ENCODE measurements around the gene KDM4B. TPM values are rescaled to one million over a fixed set of nuclear protein-coding genes. Genes with fewer than 3 reads are reported as not detected.
"Not testable (repeated sequence)": the region's sequence is repeated elsewhere in the genome, so short reads cannot be mapped to it uniquely, and the experiment has no call there.

KDM4B gene
- polyA plus RNA-seq (ENCODE audit: insufficient read length in 4 of 4), result 10 to 100 TPM; 18.5 to 31.9 (median 28.6) TPM

GRCh38 chr19:4968462-4969291, at the start of gene KDM4B:
KDM4B (plus strand) TSS chr19:4969113; CDS start chr19:5032891, 63,778 bp downstream.
- DNase-seq (ENCODE audit: low read depth in 4 of 4, low spot score in 2 of 4), result peak; percentile 92 to 98 (median 97)

- DNase-seq (ENCODE audit: low read depth in 4 of 4, low spot score in 2 of 4), result no peak
These were observed 46.2 kb upstream of the KDM4B start for GRCh38 chr19:4922530-4923275.

- DNase-seq (ENCODE audit: low read depth in 4 of 4, low spot score in 2 of 4), result no peak
These were observed 45.6 kb upstream of the KDM4B start for GRCh38 chr19:4923276-4923747.

- DNase-seq (ENCODE audit: low read depth in 4 of 4, low spot score in 2 of 4), result no peak
These were observed 39.7 kb upstream of the KDM4B start for GRCh38 chr19:4929186-4929585.

- DNase-seq (ENCODE audit: low read depth in 4 of 4, low spot score in 2 of 4), result no peak
These were observed 38.2 kb upstream of the KDM4B start for GRCh38 chr19:4930664-4931063.

GRCh38 chr19:4932711-4933110, 36.2 kb upstream of the KDM4B start:
- DNase-seq (ENCODE audit: low read depth in 4 of 4, low spot score in 2 of 4), result no peak

- no peak for DNase-seq (ENCODE audit: low read depth in 4 of 4, low spot score in 2 of 4)
These were observed 35.4 kb upstream of the KDM4B start for GRCh38 chr19:4933528-4933927.

- DNase-seq (ENCODE audit: low read depth in 4 of 4, low spot score in 2 of 4), result no peak
These were observed 33.5 kb upstream of the KDM4B start for GRCh38 chr19:4935444-4935843.

GRCh38 chr19:4937060-4937459, 31.9 kb upstream of the KDM4B start:
- no peak for DNase-seq (ENCODE audit: low read depth in 4 of 4, low spot score in 2 of 4)

GRCh38 chr19:4938461-4938860, 30.5 kb upstream of the KDM4B start:
- DNase-seq (ENCODE audit: low read depth in 4 of 4, low spot score in 2 of 4), result not testable (repeated sequence)

- DNase-seq (ENCODE audit: low read depth in 4 of 4, low spot score in 2 of 4), result no peak
These were observed 29.4 kb upstream of the KDM4B start for GRCh38 chr19:4939466-4939865.

GRCh38 chr19:4941638-4942169, 27.2 kb upstream of the KDM4B start:
- not testable (repeated sequence) for DNase-seq (ENCODE audit: low read depth in 4 of 4, low spot score in 2 of 4)

GRCh38 chr19:4950650-4951049, 18.3 kb upstream of the KDM4B start:
- DNase-seq (ENCODE audit: low read depth in 4 of 4, low spot score in 2 of 4), result not testable (repeated sequence)

- DNase-seq (ENCODE audit: low read depth in 4 of 4, low spot score in 2 of 4), result no peak
These were observed 17.3 kb upstream of the KDM4B start for GRCh38 chr19:4951656-4952055.

GRCh38 chr19:4952945-4953344, 16.0 kb upstream of the KDM4B start:
- no peak for DNase-seq (ENCODE audit: low read depth in 4 of 4, low spot score in 2 of 4)

GRCh38 chr19:4954320-4955149, 14.4 kb upstream of the KDM4B start:
- not testable (repeated sequence) for DNase-seq (ENCODE audit: low read depth in 4 of 4, low spot score in 2 of 4)

- DNase-seq (ENCODE audit: low read depth in 4 of 4, low spot score in 2 of 4), result no peak
These were observed 13.6 kb upstream of the KDM4B start for GRCh38 chr19:4955274-4955673.

GRCh38 chr19:4957981-4958380, 10.9 kb upstream of the KDM4B start:
- DNase-seq (ENCODE audit: low read depth in 4 of 4, low spot score in 2 of 4), result no peak

GRCh38 chr19:4962085-4962619, 6.8 kb upstream of the KDM4B start:
- no peak for DNase-seq (ENCODE audit: low read depth in 4 of 4, low spot score in 2 of 4)

GRCh38 chr19:4965061-4965460, 3.9 kb upstream of the KDM4B start:
- DNase-seq (ENCODE audit: low read depth in 4 of 4, low spot score in 2 of 4), result no peak
